HG03520 (cell line): ENCODE measurements around the gene DLG5.

Experiments used
- ATAC-seq: cut with Tn5 transposase; IDR thresholded peaks from one replicate; pipeline ENCODE4 v1.9.1; 2021; ENCODE audit warnings: mild to moderate bottlenecking, moderate library complexity; ENCODE audit not compliant: unreplicated experiment

Gene DLG5

DNA sequence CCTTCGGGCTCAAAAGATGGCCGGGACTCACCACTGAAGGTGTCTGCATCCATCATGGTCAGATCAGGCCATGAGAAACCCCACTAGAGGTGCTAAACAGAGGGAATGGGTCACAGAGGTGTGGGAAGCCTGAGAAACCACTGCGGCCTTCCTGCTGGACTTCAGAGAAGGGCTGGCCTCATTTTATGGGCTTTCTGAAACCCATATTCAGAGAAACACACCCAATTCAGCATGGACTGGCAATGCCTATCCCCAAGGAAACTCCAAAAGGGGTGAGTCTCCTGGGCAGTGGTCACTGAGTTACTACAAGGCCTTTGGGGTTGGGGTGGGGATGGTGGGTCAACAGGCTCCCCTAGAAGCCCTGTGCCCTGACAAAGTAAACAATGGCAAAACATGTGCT lies 58.0 kb downstream of the DLG5 start:
- no peak for ATAC-seq

DNA sequence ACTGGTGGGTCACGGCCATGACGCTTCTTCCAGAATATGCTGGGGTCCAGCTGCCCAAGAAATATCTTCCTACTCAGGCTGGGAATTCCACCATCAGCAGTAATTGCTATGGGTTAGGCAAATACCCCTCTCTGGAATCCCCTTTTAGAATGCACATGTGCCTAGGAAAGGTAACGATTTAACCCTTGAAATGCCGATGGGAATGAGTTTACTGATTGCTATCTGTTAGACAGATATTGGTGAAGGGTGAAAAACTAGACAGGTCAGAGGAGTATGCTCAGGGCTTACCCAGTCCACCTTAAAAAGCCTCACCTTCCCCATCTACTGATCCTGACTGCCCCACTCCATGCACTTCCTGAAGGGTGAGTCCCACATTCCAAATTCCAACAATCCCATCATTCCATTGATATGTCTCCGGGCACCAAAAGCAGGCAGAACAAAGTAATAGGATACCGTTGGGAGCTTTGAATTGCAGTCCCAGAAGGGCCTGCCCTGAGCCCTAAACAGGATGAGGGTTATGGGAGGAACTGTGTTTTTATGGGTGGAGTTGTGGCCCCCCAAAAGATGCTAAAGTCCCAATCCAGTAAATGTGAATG lies 59.3 kb downstream of the DLG5 start:
- no peak for ATAC-seq

GRCh38 chr10:77866598-77866997 lies 60.0 kb downstream of the DLG5 start:
- ATAC-seq: no peak

DNA sequence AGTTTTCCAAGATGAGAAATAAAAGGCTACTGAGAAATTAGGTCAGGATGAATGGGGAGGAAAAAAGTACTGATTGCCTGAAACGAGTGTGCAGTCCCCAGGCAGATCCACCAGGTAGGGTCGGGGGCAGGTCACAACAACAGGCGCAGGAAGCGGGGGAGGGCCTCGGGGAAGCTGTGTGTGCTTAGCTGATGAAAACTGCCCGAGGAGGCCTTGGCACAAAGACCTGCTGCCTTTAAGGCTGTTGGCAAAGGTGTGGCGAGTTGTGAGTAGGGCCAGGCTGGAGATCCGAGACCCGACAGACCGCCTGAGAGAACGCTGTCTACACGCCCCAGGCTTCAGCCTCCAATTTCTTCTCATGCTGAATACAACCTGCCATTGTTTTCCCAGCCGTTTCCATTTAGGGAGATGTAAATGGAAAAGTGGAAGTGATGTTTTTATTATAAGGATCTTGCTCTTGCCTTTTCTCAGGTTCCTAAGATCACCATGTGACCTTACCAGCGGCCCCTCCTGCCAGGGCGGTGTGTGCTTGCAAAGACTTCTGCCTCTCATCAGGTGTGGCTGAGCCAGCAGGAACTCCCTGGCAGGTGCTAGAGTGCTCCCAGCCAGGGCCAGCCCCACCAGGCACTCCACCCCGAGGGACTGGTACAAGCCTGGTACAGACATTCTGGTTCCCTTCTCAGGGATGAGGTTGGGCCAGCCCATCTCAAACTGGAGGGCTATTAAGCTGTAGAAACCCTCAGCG lies 60.8 kb downstream of the DLG5 start:
- ATAC-seq: no peak

GRCh38 chr10:77864151-77864851 lies 62.3 kb downstream of the DLG5 start:
- no peak for ATAC-seq

DNA sequence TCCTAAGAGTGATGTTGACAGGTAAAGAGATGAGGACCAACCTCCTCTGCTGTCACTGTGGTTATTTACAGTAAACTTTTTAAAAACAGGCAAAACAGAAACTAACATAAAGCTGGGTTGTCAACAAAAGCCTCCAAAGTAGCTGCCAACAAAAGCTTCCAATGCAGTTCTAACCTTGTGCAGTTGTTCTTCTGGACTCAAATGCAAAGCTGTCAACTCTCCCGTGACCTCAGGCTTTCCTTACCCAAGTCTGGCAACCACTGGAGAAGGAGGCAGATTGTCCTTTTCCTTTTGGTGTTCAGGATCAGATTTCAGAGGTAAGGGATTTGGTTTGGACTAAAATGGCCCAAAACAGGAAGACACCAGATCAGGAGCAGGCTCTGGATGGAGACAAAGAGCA lies 63.1 kb downstream of the DLG5 start:
- no peak for ATAC-seq

- ATAC-seq: no peak
Measured at GRCh38 chr10:77862595-77862994, 64.0 kb downstream of the DLG5 start.

- no peak for ATAC-seq
Measured at GRCh38 chr10:77861366-77861765, 65.2 kb downstream of the DLG5 start.

DNA sequence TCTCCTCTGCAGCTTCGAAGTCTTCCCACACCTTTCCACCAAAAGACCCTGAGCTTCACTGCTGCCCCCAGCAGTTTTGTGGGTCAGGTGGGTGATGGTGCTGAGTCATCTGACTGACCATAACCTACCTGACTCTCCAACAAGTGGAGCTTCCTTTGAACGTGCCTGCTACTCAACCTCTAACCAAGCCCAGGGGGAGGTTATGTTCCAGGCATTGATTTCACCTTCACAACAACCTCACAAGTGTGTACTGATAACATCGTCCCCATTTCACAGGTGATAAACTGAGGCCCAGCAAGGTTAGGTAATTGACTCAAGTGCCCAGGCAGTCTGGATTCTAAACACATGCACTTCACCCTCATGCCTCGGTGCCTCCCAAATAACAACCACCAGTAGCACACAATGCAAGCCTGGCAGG lies 66.7 kb downstream of the DLG5 start:
- ATAC-seq: no peak

- ATAC-seq: no peak
Measured at GRCh38 chr10:77859200-77859864, 67.2 kb downstream of the DLG5 start.

- ATAC-seq: no peak
Measured at GRCh38 chr10:77857272-77857671, 69.3 kb downstream of the DLG5 start.

- no peak for ATAC-seq
Measured at GRCh38 chr10:77856566-77856965, 70.0 kb downstream of the DLG5 start.

DNA sequence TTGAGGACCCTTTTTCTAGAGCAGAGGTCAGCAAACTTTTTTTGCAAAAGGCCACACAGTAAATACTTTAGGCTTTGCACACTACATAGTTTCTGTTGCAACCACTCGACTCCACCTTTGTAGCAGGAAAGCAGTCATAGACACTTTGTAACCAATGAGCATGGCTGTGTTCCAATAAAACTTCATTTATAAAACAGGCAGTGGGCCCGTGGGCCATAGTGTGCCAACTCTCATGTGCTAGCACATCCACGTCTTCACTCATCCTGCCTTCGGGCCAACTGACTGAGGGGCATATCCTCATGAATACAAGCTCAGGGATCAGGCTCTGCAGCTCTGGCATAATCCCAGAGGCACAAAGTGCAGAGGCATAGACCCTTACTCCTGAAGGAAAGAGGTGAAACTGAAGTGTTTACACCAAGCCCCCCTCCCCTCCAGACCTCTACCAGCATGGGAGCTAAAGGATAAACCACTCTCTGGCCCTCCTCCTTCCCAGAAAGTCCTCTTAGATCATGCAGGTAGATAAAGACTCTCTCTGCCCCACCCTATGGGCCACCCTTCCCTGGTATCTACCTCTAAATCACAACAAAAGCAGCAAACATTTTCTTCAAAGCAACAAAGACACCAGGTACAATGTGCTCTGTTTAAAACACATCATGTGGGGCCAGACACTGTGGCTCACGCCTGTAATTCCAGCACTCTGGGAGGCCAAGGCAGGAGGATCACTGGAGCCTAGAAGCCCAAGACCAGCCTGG lies 71.0 kb downstream of the DLG5 start:
- no peak for ATAC-seq

- ATAC-seq: no peak
Measured at GRCh38 chr10:77854115-77854514, 72.4 kb downstream of the DLG5 start.

GRCh38 chr10:77853256-77853655 lies 73.3 kb downstream of the DLG5 start:
- ATAC-seq: no peak

DNA sequence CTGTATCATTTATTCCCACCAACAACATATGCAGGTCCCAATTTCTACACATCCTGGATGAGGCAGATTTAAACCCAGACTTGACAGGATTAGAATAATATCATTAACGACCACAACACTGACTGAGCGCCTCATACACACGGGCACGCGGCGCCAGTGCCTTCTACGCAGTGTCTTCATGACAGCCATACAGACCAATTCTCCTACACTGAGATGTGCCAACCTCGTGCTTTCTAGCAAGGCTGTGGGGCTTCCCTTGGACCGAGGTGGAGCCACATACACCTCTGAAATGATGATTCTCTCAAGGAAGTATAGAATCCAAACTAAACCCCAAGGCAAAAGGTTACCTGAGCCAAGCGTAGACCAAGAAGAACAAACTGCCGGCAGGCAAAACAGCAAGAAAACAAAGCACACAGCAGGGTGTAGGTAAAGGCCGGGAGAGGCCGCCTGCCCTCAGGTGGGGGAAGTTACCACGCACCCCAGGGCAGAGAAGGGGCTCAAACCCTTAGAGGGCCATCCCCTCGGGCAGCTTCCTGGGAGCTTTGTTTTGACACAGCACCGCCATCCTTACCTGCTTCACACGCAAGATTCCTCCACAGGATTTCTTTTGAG lies 75.8 kb downstream of the DLG5 start:
- ATAC-seq: no peak

GRCh38 chr10:77849039-77849664 lies 77.4 kb downstream of the DLG5 start:
- ATAC-seq: no peak

DNA sequence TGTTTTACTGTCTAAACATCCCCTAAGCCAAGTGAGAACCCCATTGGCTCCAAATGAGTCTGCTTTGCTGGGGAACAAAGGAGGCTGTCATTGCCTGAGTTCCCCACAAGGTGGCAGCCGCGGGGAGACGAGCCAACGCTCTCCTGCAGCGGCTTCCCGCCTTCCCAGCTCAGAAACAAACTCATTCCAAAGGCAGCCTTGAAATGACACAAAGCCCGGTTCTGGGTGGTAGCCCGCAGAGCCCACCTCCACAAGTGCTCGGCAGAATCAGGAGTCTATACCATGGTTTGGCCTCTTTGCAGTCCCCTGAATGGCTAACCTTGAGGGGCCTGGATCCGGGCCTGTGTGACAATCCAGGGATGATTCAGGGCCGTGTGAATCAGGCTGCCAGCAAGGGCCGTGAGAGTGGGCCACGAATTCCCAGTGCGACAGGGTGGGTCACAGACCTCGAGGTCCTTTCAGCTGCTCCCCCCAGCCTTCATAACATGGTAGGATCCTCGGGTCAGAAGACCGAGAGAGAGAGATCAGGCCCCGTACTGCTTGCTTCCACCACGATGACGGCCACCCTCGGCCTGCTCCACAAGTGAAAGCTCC lies 79.7 kb downstream of the DLG5 start:
- peak; percentile 51 for ATAC-seq

DNA sequence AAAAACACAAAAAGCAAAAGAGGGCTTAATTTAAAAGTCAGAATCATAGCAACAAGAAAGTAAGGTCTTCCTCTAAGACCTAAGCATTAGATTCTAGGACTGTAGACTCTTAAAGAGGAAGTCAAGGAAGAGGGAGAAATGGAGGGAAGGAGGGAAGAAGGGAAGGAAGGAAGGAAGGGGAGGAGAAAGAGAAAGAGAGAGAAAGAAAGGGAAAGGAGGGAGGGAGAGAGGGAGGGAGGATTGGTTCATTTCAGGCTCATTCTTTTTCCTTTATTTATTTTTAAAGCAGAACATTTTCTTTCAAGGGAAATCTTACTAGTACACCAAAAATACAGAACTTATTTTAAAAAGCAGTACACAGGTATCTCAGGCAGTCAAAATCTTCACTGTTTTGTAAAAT lies 81.1 kb downstream of the DLG5 start:
- ATAC-seq: no peak
